Trophoblast cell (in vitro differentiated cells and primary cell): ENCODE results near the gene NOS3.
A peak's percentile ranks its signal among the peaks of the same experiment; 100 is the strongest.

ENCODE experiments used
- DNase-seq, 2 donors: peaks; one replicate each; pipeline ENCODE4 v3.0.0-alpha.2; 2016
- H2AFZ ChIP-seq: 2 replicates; pipeline ENCODE4 v1.6.1; 2013; ENCODE audit warnings: low read length, moderate library complexity, mild to moderate bottlenecking; ENCODE audit not compliant: insufficient read depth, poor library complexity
- H2AK5ac ChIP-seq: 2 replicates; pipeline ENCODE4 v1.6.1; 2013; ENCODE audit warnings: mild to moderate bottlenecking, low read length
- H2BK120ac ChIP-seq: 2 replicates; pipeline ENCODE4 v1.6.1; 2013; ENCODE audit warnings: low read length, mild to moderate bottlenecking, moderate library complexity; ENCODE audit not compliant: insufficient read depth, poor library complexity
- H2BK12ac ChIP-seq: 2 replicates; pipeline ENCODE4 v1.6.1; 2013; ENCODE audit warnings: mild to moderate bottlenecking, low read length, moderate library complexity
- H2BK5ac ChIP-seq: 2 replicates; pipeline ENCODE4 v1.6.1; 2013; ENCODE audit warnings: low read length, low read depth, moderate library complexity, mild to moderate bottlenecking; ENCODE audit not compliant: poor library complexity
- H3K14ac ChIP-seq: 2 replicates; pipeline ENCODE4 v1.6.1; 2013; ENCODE audit warnings: mild to moderate bottlenecking, low read length
- H3K18ac ChIP-seq: 2 replicates; pipeline ENCODE4 v1.6.1; 2013; ENCODE audit warnings: mild to moderate bottlenecking, low read length
- H3K23ac ChIP-seq: 2 replicates; pipeline ENCODE4 v1.6.1; 2013; ENCODE audit warnings: low read length
- H3K27ac ChIP-seq: 2 replicates; pipeline ENCODE4 v1.5.1; 2013; ENCODE audit warnings: low read depth, mild to moderate bottlenecking, inconsistent platforms, low read length, moderate library complexity
- H3K27me3 ChIP-seq: 2 replicates; pipeline ENCODE4 v1.6.1; 2013; ENCODE audit warnings: inconsistent platforms, mild to moderate bottlenecking, low read length, moderate library complexity; ENCODE audit not compliant: insufficient read depth
- H3K36me3 ChIP-seq, 2 experiments: 1 replicate in 1 of 2; 2 replicates in 1 of 2; pipeline ENCODE4 v1.6.1; 2013; ENCODE audit warnings: low read length in 2 of 2, mild to moderate bottlenecking in 2 of 2, moderate library complexity in 1 of 2; ENCODE audit not compliant: insufficient read depth in 2 of 2, control insufficient read depth in 1 of 2
- H3K4ac ChIP-seq: 2 replicates; pipeline ENCODE4 v1.6.1; 2013; ENCODE audit warnings: low read depth, mild to moderate bottlenecking, low read length, moderate library complexity
- H3K4me1 ChIP-seq, 2 experiments: 1 replicate in 1 of 2; 2 replicates in 1 of 2; pipeline ENCODE4 v1.6.1; 2013; ENCODE audit warnings: low read length in 2 of 2, mild to moderate bottlenecking in 2 of 2, moderate library complexity in 1 of 2; ENCODE audit not compliant: insufficient read depth in 2 of 2, control insufficient read depth in 1 of 2
- H3K4me2 ChIP-seq: 2 replicates; pipeline ENCODE4 v1.6.1; 2013; ENCODE audit warnings: inconsistent platforms, mild to moderate bottlenecking, low read length, moderate library complexity
- H3K4me3 ChIP-seq: 2 replicates; pipeline ENCODE4 v1.5.1; 2013; ENCODE audit warnings: mild to moderate bottlenecking, low read depth, low read length, inconsistent platforms
- H3K79me1 ChIP-seq: one replicate; pipeline ENCODE4 v1.6.1; 2013; ENCODE audit warnings: low read length
- H3K79me2 ChIP-seq: 2 replicates; pipeline ENCODE4 v1.6.1; 2013; ENCODE audit warnings: low read length, mild to moderate bottlenecking; ENCODE audit not compliant: control insufficient read depth, insufficient read depth, poor library complexity
- H3K9ac ChIP-seq: 2 replicates; pipeline ENCODE4 v1.6.1; 2013; ENCODE audit warnings: mild to moderate bottlenecking, low read length
- H3K9me3 ChIP-seq: 2 replicates; pipeline ENCODE4 v1.6.1; 2013; ENCODE audit warnings: low read depth, mild to moderate bottlenecking, control low read depth, inconsistent platforms, low read length; ENCODE audit not compliant: insufficient read depth
- H4K12ac ChIP-seq: 2 replicates; pipeline ENCODE4 v1.6.1; 2013; ENCODE audit warnings: low read depth, mild to moderate bottlenecking, low read length, moderate library complexity
- H4K8ac ChIP-seq: 2 replicates; pipeline ENCODE4 v1.6.1; 2013; ENCODE audit warnings: low read depth, mild to moderate bottlenecking, low read length, moderate library complexity
- H4K91ac ChIP-seq: one replicate; pipeline ENCODE4 v1.6.1; 2013; ENCODE audit warnings: low read depth, mild to moderate bottlenecking, low read length, moderate library complexity
- WGBS: extraction: QIAGEN DNeasy Blood & Tissue Kit; methylation state at CpG from one replicate; pipeline ENCODE4 v1.1.7; 2013; ENCODE audit warnings: missing lambda C conversion rate; ENCODE audit not compliant: insufficient read length, insufficient coverage; ENCODE audit errors: extremely low coverage; 5-methylcytosine and 5-hydroxymethylcytosine counted together

Gene NOS3

DNA sequence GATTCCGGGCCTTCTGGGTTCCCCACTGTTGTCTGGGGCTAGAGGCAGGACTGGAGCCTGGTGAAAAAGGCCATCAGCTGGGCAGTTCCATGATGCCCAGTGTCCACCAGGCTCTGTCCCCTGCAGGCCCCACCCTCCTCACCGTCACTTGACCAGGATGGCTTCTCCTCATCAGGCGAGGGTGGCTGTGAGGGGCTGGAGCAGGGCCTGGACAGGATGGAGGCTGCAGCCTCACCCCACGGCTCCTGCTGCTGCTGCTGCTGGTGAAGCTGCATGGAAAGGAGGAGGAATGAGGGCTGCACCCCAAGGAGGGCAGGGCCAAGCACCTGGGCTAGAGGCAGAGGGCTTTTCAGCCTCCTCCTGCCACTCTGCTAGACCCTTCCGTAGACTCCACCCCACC lies 25.1 kb downstream of the NOS3 start:
- no peak overlapping the region for H3K4ac ChIP-seq
- H3K27me3 ChIP-seq: peaks cover 15% of the 10 kb centered on the region
- no peak overlapping the region for H3K23ac ChIP-seq
- no CpG with 5 or more reads among the region's 5 CpGs for WGBS
- no peak overlapping the region for H3K4me2 ChIP-seq
- no peak overlapping the region for H2BK12ac ChIP-seq
- no peak overlapping the region for H4K12ac ChIP-seq
- no peak overlapping the region for H4K91ac ChIP-seq
- peaks cover 4% of the 10 kb centered on the region for H3K9me3 ChIP-seq
- H3K36me3 ChIP-seq: no peaks in the 10 kb centered on the region
- no peak overlapping the region for H2BK5ac ChIP-seq
- no peaks in the 10 kb centered on the region for H3K79me2 ChIP-seq
- no peak overlapping the region for H2BK120ac ChIP-seq
- peaks cover 8% of the 10 kb centered on the region for H3K79me1 ChIP-seq
- no peak overlapping the region for H3K18ac ChIP-seq
- no peak overlapping the region for H2AK5ac ChIP-seq
- H2AFZ ChIP-seq: no peak overlapping the region
- H3K27ac ChIP-seq: no peak overlapping the region
- H3K9ac ChIP-seq: no peak overlapping the region
- H4K8ac ChIP-seq: no peak overlapping the region
- H3K4me1 ChIP-seq: peaks cover 33 to 35% of the 10 kb centered on the region in 2 experiments
- no peak for DNase-seq
- peak overlapping the region; percentile 5 for H3K4me3 ChIP-seq
- no peak overlapping the region for H3K14ac ChIP-seq

DNA sequence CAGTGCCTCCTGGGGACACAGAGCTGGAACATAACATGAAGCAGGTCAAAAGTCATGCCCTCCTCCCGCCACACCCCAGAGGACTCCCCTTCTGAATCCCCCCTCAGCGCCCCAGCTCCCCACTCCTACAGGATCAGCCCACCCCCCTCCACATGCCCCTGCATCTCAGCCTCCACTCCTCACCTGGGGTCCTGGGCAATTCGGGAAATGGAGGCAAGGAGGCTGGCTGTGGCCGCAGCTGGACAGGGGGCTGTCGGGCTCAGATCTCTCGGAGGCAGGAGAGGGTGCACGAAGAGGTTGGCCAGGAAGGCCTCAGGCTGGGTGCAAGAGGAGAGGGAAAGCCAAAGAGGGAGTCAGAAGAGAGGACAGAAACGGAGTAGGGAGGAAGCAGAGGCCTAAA lies 25.7 kb downstream of the NOS3 start:
- Histone ChIP-seq H4K91ac (no peak overlapping the region), H3K79me1 (peaks cover 8% of the 10 kb centered on the region), H2AK5ac (no peak overlapping the region), H2AFZ (no peak overlapping the region), H3K4me2 (no peak overlapping the region), H3K4me3 (no peak overlapping the region), H4K12ac (no peak overlapping the region), H3K18ac (no peak overlapping the region), H3K14ac (no peak overlapping the region), H3K9ac (no peak overlapping the region), H3K4me1 (peaks cover 33 to 35% of the 10 kb centered on the region in 2 experiments), H3K4ac (no peak overlapping the region), H3K79me2 (no peaks in the 10 kb centered on the region), H2BK12ac (peak overlapping the region; percentile 3), H4K8ac (no peak overlapping the region), H3K36me3 (no peaks in the 10 kb centered on the region), H3K9me3 (peaks cover 4% of the 10 kb centered on the region), H3K27ac (no peak overlapping the region), H3K23ac (no peak overlapping the region), H2BK5ac (no peak overlapping the region), H2BK120ac (no peak overlapping the region), H3K27me3 (peaks cover 15% of the 10 kb centered on the region)
- DNase-seq: no peak
- WGBS: no CpG with 5 or more reads among the region's 8 CpGs

DNA sequence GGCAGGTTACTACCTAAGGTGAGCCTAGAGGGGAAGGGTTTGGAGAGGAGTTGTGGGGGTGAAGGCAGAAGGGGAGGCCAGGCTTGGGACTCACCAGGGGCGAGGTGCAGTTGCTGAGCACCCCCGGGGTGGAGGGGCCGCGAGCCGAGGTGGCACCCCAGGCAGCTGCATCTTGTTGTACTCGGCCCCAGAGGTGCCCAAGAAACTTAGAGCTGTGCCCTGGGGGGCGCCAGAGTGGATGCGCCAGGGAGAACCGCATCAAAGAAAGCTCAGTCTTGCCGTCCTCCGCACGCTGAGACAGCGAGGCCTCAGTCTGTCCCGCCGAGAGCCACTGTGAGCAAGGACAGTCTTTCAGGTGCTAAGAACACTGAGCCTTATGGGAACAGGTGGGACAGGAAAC lies 26.1 kb downstream of the NOS3 start:
- Histone ChIP-seq H3K4me1 (peaks cover 33 to 35% of the 10 kb centered on the region in 2 experiments), H2BK120ac (no peak overlapping the region), H2BK12ac (peak overlapping the region; percentile 3), H3K14ac (no peak overlapping the region), H3K9me3 (peaks cover 4% of the 10 kb centered on the region), H3K18ac (no peak overlapping the region), H4K12ac (no peak overlapping the region), H3K36me3 (no peaks in the 10 kb centered on the region), H3K4me2 (no peak overlapping the region), H2BK5ac (no peak overlapping the region), H3K4ac (no peak overlapping the region), H2AFZ (no peak overlapping the region), H3K79me2 (no peaks in the 10 kb centered on the region), H3K4me3 (no peak overlapping the region), H3K27ac (no peak overlapping the region), H3K27me3 (peaks cover 15% of the 10 kb centered on the region), H3K23ac (no peak overlapping the region), H3K9ac (no peak overlapping the region), H2AK5ac (no peak overlapping the region), H3K79me1 (peaks cover 8% of the 10 kb centered on the region), H4K8ac (no peak overlapping the region), H4K91ac (no peak overlapping the region)
- WGBS: no CpG with 5 or more reads among the region's 15 CpGs
- no peak for DNase-seq

DNA sequence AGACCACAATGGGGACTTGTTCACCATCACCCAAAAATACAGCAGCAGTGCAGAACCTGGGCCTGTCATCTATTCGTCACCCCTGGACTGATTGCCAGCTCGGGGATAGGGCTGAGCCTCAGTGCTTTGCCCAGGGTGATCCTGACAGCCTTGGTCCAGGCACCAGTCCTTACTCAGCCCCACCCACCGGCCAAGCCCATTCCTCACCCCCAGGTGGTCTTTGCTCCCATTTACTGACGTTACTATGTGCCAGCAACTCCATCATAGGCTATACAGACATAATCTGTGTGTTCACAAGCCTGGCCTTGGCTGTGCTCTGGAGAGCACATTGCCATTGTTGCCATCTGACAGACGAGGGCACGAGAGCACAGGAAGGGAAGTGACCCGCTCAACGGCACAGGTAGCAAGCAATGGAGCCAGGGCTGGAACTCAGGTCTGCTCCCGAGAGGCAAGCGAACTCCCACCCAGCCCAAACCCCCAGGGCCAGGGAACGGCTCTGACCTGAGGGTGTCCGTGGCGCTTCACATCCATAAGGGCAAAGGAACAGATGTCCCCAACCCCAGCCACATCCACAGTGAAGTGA lies 26.6 kb downstream of the NOS3 start:
- Histone ChIP-seq H3K9me3 (peaks cover 4% of the 10 kb centered on the region), H3K27me3 (peaks cover 15% of the 10 kb centered on the region), H3K4me1 (peaks cover 29 to 35% of the 10 kb centered on the region in 2 experiments), H3K14ac (no peak overlapping the region), H4K8ac (no peak overlapping the region), H3K27ac (no peak overlapping the region), H2BK5ac (no peak overlapping the region), H2BK12ac (peak overlapping the region; percentile 17), H3K79me1 (peaks cover 8% of the 10 kb centered on the region), H4K12ac (no peak overlapping the region), H3K23ac (no peak overlapping the region), H2AFZ (no peak overlapping the region), H3K9ac (no peak overlapping the region), H3K36me3 (no peaks in the 10 kb centered on the region), H3K4me2 (no peak overlapping the region), H3K18ac (no peak overlapping the region), H3K79me2 (no peaks in the 10 kb centered on the region), H4K91ac (no peak overlapping the region), H2AK5ac (no peak overlapping the region), H3K4me3 (no peak overlapping the region), H3K4ac (no peak overlapping the region), H2BK120ac (no peak overlapping the region)
- no CpG with 5 or more reads among the region's 13 CpGs for WGBS
- no peak for DNase-seq
